Stimulated activated CD4-positive, alpha-beta T cell treated with anti-CD3 and anti-CD28 coated beads, Interleukin-1b, Interleukin-23, amount 100 ng/mL, for 4 hours (primary cell): Measurements from ENCODE around the gene RPL39.
A peak's percentile ranks its signal among the peaks of the same experiment; 100 is the strongest.
"Not testable (repeated sequence)": the region's sequence is repeated elsewhere in the genome, so short reads cannot be mapped to it uniquely, and the experiment has no call there.

ENCODE experiments used
- DNase-seq, 2 donors: peaks; one replicate each; pipeline ENCODE4 v3.0.0-alpha.2; 2020; ENCODE audit warnings: low read depth in 2 of 2

RPL39 gene

GRCh38 chrX:119763181-119763580 is 28.2 kb downstream of the RPL39 start:
- DNase-seq: no peak

- DNase-seq: no peak
Measured at GRCh38 chrX:119762718-119763117, 28.7 kb downstream of the RPL39 start.

GRCh38 chrX:119760026-119760877 is 31.2 kb downstream of the RPL39 start:
- DNase-seq: no peak

GRCh38 chrX:119759248-119759766 is 32.1 kb downstream of the RPL39 start:
- no peak for DNase-seq

- DNase-seq: peak in 1 of 2 donors; percentile 17
Measured at GRCh38 chrX:119758731-119759247, 32.6 kb downstream of the RPL39 start.

- DNase-seq: peak; percentile 9 to 16
Measured at GRCh38 chrX:119757979-119758730, 33.3 kb downstream of the RPL39 start, which contains the start of gene SOWAHD. Gene SOWAHD, plus strand, starts transcription at chrX:119758588. Its CDS starts 80 bp downstream, at chrX:119758668.

- DNase-seq: no peak
Measured at GRCh38 chrX:119757646-119757978, 33.8 kb downstream of the RPL39 start.

GRCh38 chrX:119756926-119757635 is 34.3 kb downstream of the RPL39 start:
- DNase-seq: no peak

GRCh38 chrX:119755981-119756533 is 35.4 kb downstream of the RPL39 start:
- DNase-seq: peak; percentile 6 to 23

GRCh38 chrX:119753639-119754257 is 37.7 kb downstream of the RPL39 start:
- DNase-seq: peak in 1 of 2 donors; percentile 40

GRCh38 chrX:119753001-119753400 is 38.4 kb downstream of the RPL39 start:
- DNase-seq: no peak

- DNase-seq: not testable (repeated sequence)
Measured at GRCh38 chrX:119750751-119751150, 40.7 kb downstream of the RPL39 start.

- DNase-seq: not testable (repeated sequence)
Measured at GRCh38 chrX:119750131-119750530, 41.3 kb downstream of the RPL39 start.

- DNase-seq: no peak
Measured at GRCh38 chrX:119745283-119745848, 46.1 kb downstream of the RPL39 start.

- no peak for DNase-seq
Measured at GRCh38 chrX:119738742-119739141, 52.7 kb downstream of the RPL39 start.
